HG02973 (cell line): Measurements from ENCODE around the gene NUAK1.

ENCODE experiments used
- ATAC-seq: cut with Tn5 transposase; IDR thresholded peaks from one replicate; pipeline ENCODE4 v1.9.1; 2021; ENCODE audit warnings: moderate library complexity; ENCODE audit not compliant: unreplicated experiment

Gene NUAK1

DNA sequence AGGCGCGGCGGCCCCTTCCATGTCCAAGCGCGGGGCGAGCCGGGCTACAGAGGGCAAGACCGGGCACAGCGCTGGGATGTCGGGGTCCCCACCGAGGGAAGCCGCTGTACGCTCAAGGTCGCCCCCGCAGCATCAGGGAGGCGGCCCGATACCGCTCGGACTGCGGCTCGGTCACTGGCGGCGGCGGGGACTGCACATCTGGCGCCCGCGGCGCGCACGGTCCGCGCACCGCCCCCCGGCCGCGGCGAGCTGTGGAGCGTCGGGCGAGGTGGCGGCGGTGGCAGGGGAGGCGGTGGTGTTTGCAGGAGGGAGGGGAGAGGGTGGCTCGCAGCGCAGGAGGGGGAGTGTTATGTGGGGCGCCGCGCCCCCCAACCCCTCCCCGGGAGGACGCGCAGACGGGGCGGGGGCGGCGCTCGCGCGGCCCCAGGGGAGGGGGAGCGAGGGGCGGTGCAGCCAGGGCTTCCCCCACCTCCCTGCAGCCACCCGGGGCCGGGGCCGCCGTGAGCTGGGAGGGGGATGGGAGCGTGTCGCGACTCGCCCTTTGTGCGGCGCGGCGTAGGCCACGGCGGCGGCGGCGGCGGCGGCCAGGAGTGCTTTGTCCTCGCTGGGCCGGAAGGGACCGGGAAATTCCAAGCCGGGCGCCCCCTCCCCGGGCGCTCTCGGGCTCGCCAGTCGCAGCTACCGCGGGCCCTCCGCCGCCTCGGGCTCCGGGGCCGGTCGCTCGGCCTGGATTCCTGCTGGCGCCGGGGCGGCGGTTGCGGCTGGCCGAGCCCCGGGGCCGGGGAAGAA is at the start of gene NUAK1:
Gene NUAK1, minus strand, starts transcription at position 322 of the 789 bp plus-strand sequence. Its CDS starts 301 bp downstream, at position 21.
- ATAC-seq: no peak

DNA sequence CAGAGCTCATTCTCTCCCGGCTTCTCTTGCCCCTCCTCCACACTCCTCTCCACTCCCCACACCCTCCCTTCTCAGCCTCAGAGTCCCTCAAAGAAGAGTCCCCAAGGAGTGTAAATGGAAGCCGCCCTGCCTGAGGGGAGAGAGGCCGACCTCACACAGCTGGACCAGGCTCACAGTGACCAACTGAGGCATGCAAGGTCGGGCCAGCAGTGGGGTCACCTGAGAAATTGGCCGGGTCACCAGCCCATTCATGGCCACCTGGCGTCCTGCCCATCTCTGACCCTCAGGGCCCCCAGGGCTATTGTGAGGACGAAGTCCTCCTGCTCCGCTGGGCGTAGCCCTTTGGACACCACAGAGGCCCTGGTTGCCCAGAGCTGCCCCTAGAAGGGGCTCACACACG is 49.5 kb upstream of the NUAK1 start:
- ATAC-seq: no peak

DNA sequence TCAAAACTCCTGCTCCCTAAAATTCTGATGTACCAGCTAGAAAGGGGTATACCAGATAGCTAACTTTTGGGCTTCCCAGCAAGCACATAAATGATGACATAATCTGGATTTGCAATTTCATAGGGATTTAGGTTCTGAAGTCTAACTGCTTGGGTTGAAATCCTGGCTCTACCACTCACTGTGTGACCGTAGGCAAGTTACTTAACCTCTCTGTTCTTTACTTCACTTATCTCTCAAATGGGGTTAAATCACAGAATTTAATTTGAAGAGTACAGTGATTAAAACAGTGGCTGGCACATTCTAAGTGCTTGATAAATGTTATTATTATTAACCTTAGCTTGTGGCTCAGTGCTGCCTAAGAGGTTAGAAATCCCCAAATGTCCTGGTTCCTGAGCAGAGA is 49.1 kb upstream of the NUAK1 start:
- no peak for ATAC-seq

DNA sequence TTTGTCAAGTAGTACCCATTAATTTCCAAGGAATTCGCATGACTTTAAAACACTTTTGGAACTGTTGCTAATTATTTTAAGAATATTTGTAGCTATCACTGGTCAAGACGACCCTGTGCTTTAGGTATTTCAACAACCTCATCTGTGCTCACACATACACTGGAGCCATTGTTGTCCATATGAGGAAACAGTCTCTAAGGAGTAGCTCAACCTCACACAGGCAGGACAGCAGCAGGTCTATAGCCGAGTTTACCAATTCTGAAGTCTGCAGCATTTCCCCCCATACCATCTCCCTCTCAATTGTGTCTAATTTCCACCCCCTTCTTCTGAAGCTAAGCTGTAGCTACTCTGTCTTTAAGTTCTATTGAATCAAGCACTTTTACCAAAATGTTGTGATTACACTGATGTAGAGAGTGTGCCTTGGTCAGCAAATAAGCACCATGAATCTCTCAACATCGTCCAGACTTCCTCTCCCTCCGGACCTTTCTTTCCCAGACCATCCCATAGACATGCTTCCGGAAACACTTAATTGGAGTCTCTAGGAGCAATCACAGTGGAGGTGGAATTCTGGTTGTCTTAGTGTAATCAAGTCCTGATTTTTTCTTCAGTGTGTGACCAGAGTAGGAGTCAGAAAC is 48.5 kb upstream of the NUAK1 start:
- no peak for ATAC-seq

DNA sequence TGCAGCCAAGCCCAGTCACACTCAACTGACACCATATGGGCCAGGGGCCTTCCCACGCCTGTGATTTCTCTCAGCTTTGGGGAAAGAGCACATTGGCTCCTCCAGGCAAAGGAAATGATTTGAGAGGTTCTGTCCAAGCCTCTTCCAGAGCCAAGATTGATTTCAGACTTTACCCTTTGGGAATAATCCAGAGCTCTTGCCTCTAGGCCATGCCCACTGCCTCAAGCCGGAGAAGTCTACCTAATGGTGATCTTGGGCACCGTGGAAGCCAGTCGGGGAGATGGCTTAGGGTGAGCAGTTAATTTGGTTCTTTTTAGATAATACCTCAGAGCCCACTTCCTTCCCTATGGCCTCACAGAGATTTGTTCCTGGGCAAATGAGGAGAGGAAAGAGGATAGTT is 45.0 kb upstream of the NUAK1 start:
- no peak for ATAC-seq

DNA sequence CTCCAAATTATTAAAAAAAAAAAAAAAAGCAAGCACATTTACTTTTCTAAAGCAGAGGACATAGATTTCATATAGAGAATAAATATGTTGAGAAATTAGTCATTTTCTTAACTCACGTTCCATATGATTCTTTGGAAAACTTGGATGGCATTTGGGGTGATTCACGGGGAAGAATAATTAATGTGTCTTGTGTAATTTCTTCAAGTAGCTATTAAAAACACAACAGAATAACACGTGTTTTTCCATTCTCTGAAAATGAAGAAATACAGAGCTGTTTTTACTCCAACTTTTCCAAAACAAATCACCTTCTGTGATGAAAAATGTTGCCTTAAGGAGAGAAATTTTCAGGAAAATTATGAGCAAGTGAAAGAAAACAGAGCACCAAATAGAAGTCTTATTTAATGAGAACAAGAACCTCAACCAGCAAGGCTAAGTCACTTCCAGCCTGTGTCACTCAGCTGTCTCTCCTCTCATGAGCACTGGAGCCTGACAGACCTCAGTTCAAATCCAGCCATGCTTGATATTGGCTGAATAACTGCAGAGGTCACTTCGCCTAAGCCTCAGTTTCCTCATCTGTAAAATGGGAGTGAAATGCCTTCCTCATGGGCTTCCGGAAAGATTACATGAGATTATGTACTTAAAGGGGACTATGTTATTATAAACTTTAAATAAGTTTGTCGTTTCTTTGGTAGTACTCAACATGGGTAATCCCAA is 42.8 kb upstream of the NUAK1 start:
- no peak for ATAC-seq

DNA sequence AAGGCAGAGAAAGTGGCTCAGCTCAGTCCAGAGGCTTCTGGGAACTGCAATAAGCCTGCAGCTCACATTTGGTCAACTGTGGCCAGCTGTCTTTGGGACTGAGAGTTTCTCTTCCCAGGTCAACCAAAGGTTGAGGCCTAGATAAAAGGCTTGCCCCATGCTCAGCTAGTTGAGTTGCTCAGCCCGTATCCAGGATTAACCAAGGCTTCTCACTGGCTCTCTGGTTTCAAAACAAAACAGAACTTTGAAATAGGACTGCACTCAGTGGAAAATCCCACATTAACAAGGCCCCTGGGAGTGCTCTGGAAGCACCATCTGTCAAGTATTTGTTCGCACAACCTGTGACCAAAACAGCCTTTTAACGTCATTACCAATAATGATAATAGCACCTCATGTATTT is 40.3 kb upstream of the NUAK1 start:
- no peak for ATAC-seq

DNA sequence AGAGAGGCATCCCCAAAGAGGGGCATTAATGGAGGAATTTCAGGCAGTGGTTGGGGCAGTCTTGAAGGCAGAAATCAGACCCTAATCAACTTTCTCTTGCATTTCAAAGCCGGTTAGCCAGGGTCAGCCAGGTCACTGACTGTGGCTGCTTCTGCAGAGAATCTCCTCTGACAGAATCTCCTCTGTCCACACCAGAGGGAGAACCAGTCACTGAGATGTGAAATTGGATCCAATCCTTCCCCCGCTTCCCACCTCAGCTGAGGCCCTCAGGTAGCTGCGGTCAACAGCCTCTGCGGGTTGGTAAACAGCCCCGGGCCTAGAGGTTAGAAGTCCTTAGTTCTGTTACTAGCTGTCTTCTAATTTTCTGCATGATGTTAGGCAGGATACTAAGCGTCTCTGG is 39.8 kb upstream of the NUAK1 start:
- no peak for ATAC-seq

DNA sequence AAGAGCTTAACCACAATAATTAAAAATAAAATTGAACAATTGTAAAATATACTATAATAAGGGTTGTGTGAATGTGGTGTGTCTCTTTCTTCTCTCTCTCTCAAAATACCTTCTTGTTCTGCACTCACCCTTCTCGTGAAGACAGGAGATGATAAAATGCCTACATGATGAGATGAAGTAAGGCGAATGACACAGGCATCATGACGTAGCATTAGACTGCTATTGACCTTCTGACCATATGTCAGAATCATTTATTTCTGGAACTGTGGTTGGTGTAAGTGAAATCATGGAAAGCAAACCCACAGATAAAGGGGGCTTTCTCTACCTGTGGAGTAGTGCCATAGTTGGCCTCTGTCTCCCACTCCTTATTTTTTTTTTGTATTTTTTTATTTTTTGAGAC is 37.8 kb upstream of the NUAK1 start:
- no peak for ATAC-seq

DNA sequence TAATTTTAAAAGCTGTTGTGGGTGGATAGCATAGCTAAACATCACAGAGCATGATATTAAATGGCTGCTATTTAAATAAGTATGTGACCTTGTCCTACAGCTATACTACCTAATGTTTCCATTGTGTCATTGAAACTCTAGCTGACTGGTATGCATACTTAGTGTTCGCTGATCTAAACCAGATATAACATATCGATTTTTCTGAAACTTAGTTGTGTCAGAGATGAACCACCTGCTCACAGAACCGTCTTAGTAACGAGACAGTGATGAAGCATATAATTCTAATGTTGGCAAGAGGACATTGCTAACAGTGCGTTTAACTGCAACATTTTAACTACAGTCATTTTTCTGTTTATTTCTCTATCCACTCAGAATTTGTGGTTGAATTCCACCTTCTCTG is 36.1 kb upstream of the NUAK1 start:
- no peak for ATAC-seq

DNA sequence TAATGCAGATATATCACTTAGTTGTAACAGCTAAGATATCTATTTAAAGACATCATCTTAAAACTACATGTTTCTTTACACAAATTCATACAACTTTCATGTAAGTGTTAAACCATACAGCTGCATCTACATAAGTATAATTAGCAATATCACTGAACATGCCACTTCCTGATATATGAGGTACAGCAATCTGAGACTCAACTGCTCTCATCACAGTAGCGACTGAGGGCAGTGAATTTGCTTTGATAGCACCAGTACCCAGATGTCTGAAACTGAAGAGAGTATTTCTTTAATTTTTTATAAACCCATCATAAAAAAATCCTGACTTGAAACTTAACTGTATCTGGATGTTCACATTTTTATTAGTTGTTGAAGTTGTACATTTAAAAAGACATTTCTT is 34.7 kb upstream of the NUAK1 start:
- ATAC-seq: no peak

DNA sequence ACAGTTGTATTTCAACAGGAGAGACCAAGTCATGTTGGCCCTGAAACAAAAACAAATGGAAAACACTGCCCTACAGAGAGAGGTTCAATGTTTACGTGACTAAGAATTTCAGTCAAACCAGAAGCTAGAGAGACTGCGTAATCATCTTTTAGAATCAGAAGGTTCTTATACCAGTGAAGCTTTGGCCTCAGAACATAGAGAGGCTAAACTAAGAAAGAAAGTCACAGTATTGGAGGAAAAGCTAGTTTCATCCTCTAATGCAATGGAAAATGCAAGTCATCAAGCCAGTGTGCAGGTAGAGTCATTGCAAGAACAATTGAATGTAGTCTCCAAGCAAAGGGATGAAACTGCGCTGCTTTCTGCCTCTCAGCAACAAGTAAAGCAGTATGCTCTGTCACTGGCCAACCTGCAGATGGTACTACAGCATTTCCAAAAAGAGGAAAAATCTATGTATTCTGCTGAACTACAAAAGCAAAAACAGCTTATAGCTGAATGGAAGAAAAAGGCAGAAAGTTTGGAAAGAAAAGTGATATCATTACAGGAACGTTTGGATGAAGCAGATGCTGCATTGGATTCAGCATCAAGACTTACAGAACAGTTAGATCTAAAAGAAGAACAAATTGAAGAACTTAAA is 32.5 kb upstream of the NUAK1 start:
- no peak for ATAC-seq

DNA sequence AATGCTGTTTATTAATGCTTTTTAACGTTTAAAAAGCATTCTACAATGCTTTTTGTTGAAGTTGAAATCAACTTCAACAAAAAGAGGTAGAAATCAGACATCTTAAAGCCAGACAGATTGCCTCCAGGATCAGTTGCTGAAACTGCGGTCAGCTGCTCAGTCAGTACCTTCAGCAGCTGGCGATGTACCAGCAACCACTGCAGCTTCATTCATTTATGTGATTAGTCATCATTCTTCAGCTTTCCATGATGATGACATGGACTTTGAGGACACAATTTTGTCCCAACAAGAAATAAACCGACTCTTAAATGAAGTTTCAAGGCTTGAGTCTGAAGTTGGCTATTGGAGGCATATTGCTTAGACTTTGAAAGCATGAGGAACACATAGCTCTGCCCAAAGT is 31.5 kb upstream of the NUAK1 start:
- no peak for ATAC-seq

DNA sequence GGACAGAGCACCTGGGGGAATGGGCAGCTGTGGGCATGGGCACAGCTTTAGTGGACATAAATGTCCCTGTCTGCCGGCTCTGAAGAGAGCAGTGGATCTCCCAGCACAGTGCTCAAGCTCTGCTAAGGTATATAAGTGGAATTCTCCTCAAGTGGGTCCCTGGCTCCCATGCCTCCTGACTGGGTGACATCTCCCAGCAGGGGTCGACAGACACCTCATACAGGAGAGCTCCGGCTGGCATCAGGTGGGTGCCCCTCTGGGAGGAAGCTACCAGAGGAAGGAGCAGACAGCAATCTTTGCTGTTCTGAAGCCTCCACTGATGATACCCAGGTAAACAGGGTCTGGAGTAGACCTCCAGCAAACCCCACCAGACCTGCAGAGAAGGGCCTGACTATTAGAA is 25.0 kb upstream of the NUAK1 start:
- ATAC-seq: no peak

DNA sequence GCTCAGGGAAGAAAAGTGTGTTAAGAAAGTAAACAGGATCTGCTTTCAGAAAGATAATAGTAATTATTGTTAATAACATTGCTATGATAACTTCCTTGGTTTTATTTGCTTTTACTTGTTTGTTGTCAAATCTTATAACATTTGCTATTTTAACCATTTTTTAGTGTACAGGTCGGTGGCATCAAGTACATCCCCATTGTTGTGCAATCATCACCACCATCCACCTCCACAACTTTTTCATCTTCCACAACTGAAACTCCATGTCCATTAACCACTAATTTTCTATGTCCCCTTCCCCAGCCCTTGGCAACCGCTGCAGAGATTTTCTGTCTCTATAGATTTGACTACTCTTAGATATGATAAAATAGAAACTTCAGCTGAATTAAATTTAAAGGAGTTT is 22.7 kb upstream of the NUAK1 start:
- ATAC-seq: no peak

DNA sequence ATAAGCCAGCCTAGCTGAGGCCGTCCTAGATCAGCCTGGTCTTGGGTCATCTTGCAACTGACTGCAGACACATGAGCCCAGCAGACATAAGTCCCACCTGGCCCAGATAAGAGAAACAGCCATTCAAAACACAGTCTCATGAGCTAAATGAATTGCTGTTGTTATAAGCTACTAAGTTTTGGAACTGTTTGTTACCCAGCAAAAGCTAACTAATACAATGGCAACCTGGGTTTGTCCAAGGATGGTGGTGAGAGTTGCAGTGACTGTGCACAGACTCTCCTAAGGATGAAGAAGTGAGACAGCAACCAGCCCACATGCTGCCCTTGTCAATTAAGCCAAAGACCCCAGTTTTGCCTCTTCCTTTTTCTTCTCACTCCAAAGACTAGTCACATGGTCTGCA is 22.2 kb upstream of the NUAK1 start:
- no peak for ATAC-seq

DNA sequence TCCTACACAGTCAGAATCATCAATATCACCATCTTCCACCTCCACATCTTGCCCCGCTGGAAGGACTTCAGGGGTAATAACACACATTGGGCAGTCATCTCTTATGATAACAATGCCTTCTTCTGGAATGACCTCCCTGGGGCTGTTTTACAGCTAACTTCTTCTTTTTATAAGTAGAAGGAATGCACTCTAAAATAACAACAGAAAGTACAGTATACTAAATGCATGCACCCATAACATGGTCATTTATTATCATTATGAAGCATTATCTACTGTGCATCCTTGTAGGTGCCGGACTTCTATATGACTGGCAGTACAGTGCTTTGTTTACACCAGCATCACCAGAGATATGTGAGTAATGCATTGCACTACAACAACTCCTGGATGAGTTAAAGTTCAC is 19.0 kb upstream of the NUAK1 start:
- ATAC-seq: no peak

DNA sequence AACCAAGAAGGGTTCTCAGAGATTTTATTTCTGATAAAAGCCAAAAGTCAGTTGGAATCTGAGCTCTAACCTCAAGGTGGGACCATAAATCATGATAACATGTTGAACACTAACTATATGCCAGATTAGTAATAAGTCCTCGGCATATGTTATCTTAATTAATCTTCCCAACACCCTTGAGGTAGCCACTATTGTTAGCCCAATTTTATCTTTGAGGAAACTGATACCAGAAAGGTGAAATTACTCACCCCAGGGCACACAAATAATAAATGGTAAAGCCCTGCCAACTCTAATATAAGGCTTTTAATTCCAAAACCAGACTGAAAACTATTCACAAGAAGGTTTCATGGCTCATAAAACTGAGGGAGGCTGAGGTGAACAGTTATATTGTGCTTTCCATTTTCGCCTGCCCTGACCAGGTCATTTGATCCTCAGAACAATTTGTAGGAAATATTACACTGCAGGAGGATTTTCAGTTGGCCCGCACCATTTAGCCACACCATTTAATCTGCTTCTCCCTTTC is 16.1 kb upstream of the NUAK1 start:
- ATAC-seq: no peak

DNA sequence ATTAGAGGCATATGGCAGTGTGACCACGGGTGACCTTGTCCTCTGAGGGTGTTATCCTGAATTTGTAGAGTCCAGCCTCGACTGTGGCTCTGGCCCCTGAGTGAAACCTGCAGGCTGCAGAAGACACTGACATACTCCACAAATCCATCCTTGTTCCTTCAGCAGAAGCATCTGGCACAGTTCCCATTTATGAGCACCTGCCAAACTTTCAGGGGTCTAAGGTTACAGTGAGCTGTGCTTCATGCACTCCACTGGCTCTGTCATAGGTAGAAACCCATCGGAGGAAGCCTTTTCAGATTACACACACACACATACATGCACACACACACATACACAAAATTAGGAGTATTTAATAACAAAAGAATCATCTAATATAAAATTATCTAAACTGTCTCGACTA is 13.6 kb upstream of the NUAK1 start:
- ATAC-seq: no peak

DNA sequence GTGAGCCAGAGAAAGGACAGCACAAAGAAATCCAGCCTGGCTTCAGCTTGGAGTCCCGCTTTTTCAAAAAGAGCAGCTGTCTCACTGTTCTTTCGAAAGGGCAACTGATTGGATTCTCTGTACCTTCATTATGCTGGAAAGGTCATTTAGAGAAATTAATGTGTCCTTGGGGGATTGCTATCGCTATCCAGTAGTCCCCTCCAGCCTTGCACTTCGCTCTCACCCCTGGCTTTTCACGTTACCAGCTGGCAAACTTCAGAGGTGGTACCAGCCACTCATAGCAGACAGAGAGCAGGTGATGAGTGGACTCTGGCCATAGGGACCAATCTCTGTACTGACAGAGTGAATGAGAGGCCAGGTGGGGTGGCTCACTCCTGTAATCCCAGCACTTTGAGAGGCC is 11.8 kb upstream of the NUAK1 start:
- ATAC-seq: no peak

DNA sequence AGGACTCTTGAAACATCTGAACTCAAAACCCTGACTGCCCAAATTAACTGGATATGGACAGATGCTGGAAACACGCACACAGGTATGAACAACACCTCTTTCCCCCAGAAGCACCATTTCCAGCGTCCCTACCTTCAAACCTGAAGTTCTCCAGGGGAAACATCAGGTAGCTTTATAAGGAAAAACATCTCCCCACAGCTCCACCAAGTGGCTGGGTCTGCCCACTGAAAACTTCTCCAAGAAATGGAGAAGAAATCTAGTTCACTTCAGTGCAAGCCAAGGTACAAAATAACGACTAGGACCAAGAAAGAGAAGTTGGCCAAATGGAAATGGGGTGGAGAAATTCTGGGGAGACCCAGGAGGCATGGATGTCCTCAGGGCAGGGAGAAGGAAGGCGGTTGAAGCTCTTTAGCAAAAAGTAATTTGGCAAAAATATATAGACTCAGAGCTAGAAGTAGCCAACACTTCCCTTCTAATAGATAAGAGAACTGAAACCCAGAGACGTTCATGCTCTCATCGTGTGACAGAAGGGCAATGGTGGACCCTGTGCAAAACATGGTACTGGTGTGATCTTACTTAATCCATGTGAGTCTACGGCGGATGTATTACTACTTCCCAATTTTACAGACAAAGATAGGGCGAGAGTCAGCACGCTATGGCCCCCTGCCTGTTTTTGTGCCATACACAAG is 10.5 kb upstream of the NUAK1 start:
- ATAC-seq: no peak
